Left cardiac atrium (tissue), 4 donors: ENCODE measurements around the gene SLC13A3. TPM values are rescaled to one million over a fixed set of nuclear protein-coding genes. Genes with fewer than 3 reads are reported as not detected.
A peak's percentile ranks its signal among the peaks of the same experiment; 100 is the strongest.
"Not testable (repeated sequence)": the region's sequence is repeated elsewhere in the genome, so short reads cannot be mapped to it uniquely, and the experiment has no call there.

Experiments used
- ATAC-seq, 2 donors: fragments of 200-7000 bp; cut with Tn5 transposase; one replicate each; pipeline ENCODE4 v1.9.1; 2020; ENCODE audit warnings: mild to moderate bottlenecking in 2 of 2, moderate library complexity in 2 of 2
- DNase-seq: peaks from one replicate; pipeline ENCODE4 v3.0.0-alpha.2; 2020
- intact Hi-C, 2 donors: fragments of 100-400 bp; cut with DNase I; formaldehyde crosslinking; loops; one replicate each; pipeline versions ENCODE4 v1.14.1 to v1.15.1; 2022 to 2023
- total RNA-seq, 2 donors: library from RNA; stranded (reverse); fragmentation: NEBNext Ultra II Directional; extraction: Animal tissue kit (Norgen Biotek cat#: 25700); gene quantifications; one replicate each; pipeline ENCODE4 v1.2.1, GENCODE V29; 2021
- donor health status: DM: no; HTN: yes; CAD: no.
- donor health status: DM: no; HTN: yes; CAD: no; lungs with severe emphysema.
- donor health status: DM: yes; HTN: yes; CAD: no.
- donor health status: Dilated cardiomyopathy.

SLC13A3 gene
- total RNA-seq, 2 donors from 2014 or later, result 0.71 to 2.5 TPM

- no peak for ATAC-seq
- DNase-seq, result no peak
- intact Hi-C loops, result no loop called here
Measured at GRCh38 chr20:46682063-46682821, 31.0 kb upstream of the SLC13A3 start.

- intact Hi-C loops, result loop anchor here in 1 of 2 donors (2.0 kb wide), 1 partner anchor 122 kb away; no protein-coding TSS in a partner anchor
- ATAC-seq (peak in 1 of 2 donors; percentile 37), DNase-seq (peak; percentile 43)
Measured at GRCh38 chr20:46681032-46681854, 30.0 kb upstream of the SLC13A3 start.

GRCh38 chr20:46680684-46681031, 29.4 kb upstream of the SLC13A3 start:
- intact Hi-C loops, result loop anchor here in 1 of 2 donors (2.0 kb wide), 1 partner anchor 122 kb away; no protein-coding TSS in a partner anchor

GRCh38 chr20:46678516-46678915, 27.3 kb upstream of the SLC13A3 start:
- ATAC-seq (no peak), DNase-seq (no peak)
- intact Hi-C loops, result loop anchor here in 1 of 2 donors (10.0 kb wide), 1 partner anchor 134 kb away; no protein-coding TSS in a partner anchor

More at GRCh38 chr20:46680684-46681031, 29.4 kb upstream of the SLC13A3 start:
- DNase-seq (no peak), ATAC-seq (no peak)

- intact Hi-C loops, result loop anchor here in 1 of 2 donors (10.0 kb wide), 1 partner anchor 133 kb away; no protein-coding TSS in a partner anchor
- ATAC-seq, result no peak
- no peak for DNase-seq
Measured at GRCh38 chr20:46677608-46678007, 26.3 kb upstream of the SLC13A3 start.

- intact Hi-C loops, result loop anchor here in 1 of 2 donors (10.0 kb wide), 1 partner anchor 132 kb away; no protein-coding TSS in a partner anchor
Measured at GRCh38 chr20:46676649-46677316, 25.5 kb upstream of the SLC13A3 start.

GRCh38 chr20:46674253-46675083, 23.2 kb upstream of the SLC13A3 start:
- intact Hi-C loops, result loop anchor here in 1 of 2 donors (10.0 kb wide), 1 partner anchor 130 kb away; no protein-coding TSS in a partner anchor

More at GRCh38 chr20:46676649-46677316, 25.5 kb upstream of the SLC13A3 start:
- DNase-seq, ATAC-seq: not testable (repeated sequence)

GRCh38 chr20:46673394-46674252, 22.4 kb upstream of the SLC13A3 start:
- ATAC-seq, result no peak
- intact Hi-C loops, result loop anchor here in 1 of 2 donors (10.0 kb wide), 1 partner anchor 129 kb away; no protein-coding TSS in a partner anchor
- DNase-seq, result no peak

More at GRCh38 chr20:46674253-46675083, 23.2 kb upstream of the SLC13A3 start:
- no peak for ATAC-seq
- DNase-seq, result no peak

- ATAC-seq (no peak), DNase-seq (no peak)
- intact Hi-C loops, result loop anchor here in 1 of 2 donors (10.0 kb wide), 1 partner anchor 128 kb away; no protein-coding TSS in a partner anchor
Measured at GRCh38 chr20:46672543-46673148, 21.4 kb upstream of the SLC13A3 start.

- ATAC-seq (no peak), DNase-seq (no peak)
- intact Hi-C loops, result loop anchor here in 1 of 2 donors (10.0 kb wide), 1 partner anchor 127 kb away; no protein-coding TSS in a partner anchor
Measured at GRCh38 chr20:46671866-46672542, 20.7 kb upstream of the SLC13A3 start.

GRCh38 chr20:46670585-46671584, 19.6 kb upstream of the SLC13A3 start:
- ATAC-seq (no peak), DNase-seq (no peak)
- intact Hi-C loops, result loop anchor here in 1 of 2 donors (10.0 kb wide), 1 partner anchor 126 kb away; no protein-coding TSS in a partner anchor

- ATAC-seq, result no peak
- DNase-seq, result no peak
- intact Hi-C loops, result loop anchor here in 1 of 2 donors (10.0 kb wide), 1 partner anchor 125 kb away; no protein-coding TSS in a partner anchor
Measured at GRCh38 chr20:46670228-46670584, 18.9 kb upstream of the SLC13A3 start.

GRCh38 chr20:46666818-46667515, 15.7 kb upstream of the SLC13A3 start:
- intact Hi-C loops, result no loop called here
- no peak for DNase-seq
- ATAC-seq, result no peak

GRCh38 chr20:46666306-46666705, 15.0 kb upstream of the SLC13A3 start:
- no peak for DNase-seq
- intact Hi-C loops, result no loop called here
- ATAC-seq, result no peak
